WTC11 (cell line): ENCODE measurements around the gene TCEA2. TPM values are rescaled to one million over a fixed set of nuclear protein-coding genes. Genes with fewer than 3 reads are reported as not detected.

Source experiments
- ATAC-seq: fragments of 200-7000 bp; cut with Tn5 transposase; 2 replicates; pipeline ENCODE4 v1.10.0; 2021; ENCODE audit warnings: mild to moderate bottlenecking, moderate library complexity
- CTCF ChIA-PET: fragments of 300-600 bp; sonication (Branson Sonifier 250); formaldehyde crosslinking; loops from one replicate; lab custom pipeline; 2021; ENCODE audit warnings: antibody characterized with exemption; lab: Charles Lee
- POLR2A ChIA-PET: fragments of 350-600 bp; sonication (Branson Sonifier 250); formaldehyde crosslinking; loops from one replicate; lab custom pipeline; 2021; ENCODE audit warnings: antibody characterized with exemption; lab: Charles Lee
- DNase-seq: peaks from one replicate; pipeline ENCODE4 v3.0.0; 2021; ENCODE audit warnings: low spot score
- H3K27ac Mint-ChIP-seq: 2 replicates; pipeline ENCODE4 v1.8.0; 2021; ENCODE audit warnings: mixed read lengths
- H3K27me3 Mint-ChIP-seq: 2 replicates; pipeline ENCODE4 v1.8.0; 2021; ENCODE audit warnings: low read depth, mild to moderate bottlenecking, moderate library complexity, mixed read lengths
- H3K36me3 Mint-ChIP-seq: 2 replicates; pipeline ENCODE4 v1.8.0; 2021; ENCODE audit warnings: mixed read lengths
- H3K4me1 Mint-ChIP-seq: 2 replicates; pipeline ENCODE4 v1.8.0; 2022; ENCODE audit warnings: mixed read lengths
- H3K4me3 Mint-ChIP-seq: 2 replicates; pipeline ENCODE4 v1.8.0; 2021; ENCODE audit warnings: mild to moderate bottlenecking, moderate library complexity, mixed read lengths
- H3K9me3 Mint-ChIP-seq: 2 replicates; pipeline ENCODE4 v1.8.0; 2021; ENCODE audit warnings: mixed read lengths
- CBFB ChIP-seq: sonication (generic); formaldehyde crosslinking; IDR thresholded peaks from 2 replicates; pipeline ENCODE4 v1.8.1; 2022; ENCODE audit warnings: mild to moderate bottlenecking, low read depth, missing genetic modification reagents
- CREB1 ChIP-seq: sonication (generic); formaldehyde crosslinking; IDR thresholded peaks from 2 replicates; pipeline ENCODE4 v1.8.0; 2023; ENCODE audit warnings: mild to moderate bottlenecking, missing genetic modification reagents
- FOXK1 ChIP-seq: sonication (generic); formaldehyde crosslinking; IDR thresholded peaks from 2 replicates; pipeline ENCODE4 v1.8.0; 2022; ENCODE audit warnings: mild to moderate bottlenecking, moderate library complexity, missing genetic modification reagents
- FOXP1 ChIP-seq: sonication (generic); formaldehyde crosslinking; IDR thresholded peaks from 2 replicates; pipeline ENCODE4 v1.8.0; 2022; ENCODE audit warnings: missing genetic modification reagents, mild to moderate bottlenecking, moderate library complexity, borderline replicate concordance
- NFATC4 ChIP-seq: fragments of 250-450 bp; sonication (Bioruptor Pico); IDR thresholded peaks from 2 replicates; pipeline ENCODE4 v1.9.0; 2021; ENCODE audit warnings: mild to moderate bottlenecking
- NR1H2 ChIP-seq: sonication (generic); formaldehyde crosslinking; IDR thresholded peaks from 2 replicates; pipeline ENCODE4 v1.9.0; 2021; ENCODE audit warnings: mild to moderate bottlenecking, moderate library complexity, missing genetic modification reagents
- SOX15 ChIP-seq: fragments of 250-450 bp; sonication (Bioruptor Pico); IDR thresholded peaks from 2 replicates; pipeline ENCODE4 v1.9.0; 2021; ENCODE audit warnings: mild to moderate bottlenecking
- ZNF121 ChIP-seq: sonication (generic); formaldehyde crosslinking; IDR thresholded peaks from 2 replicates; pipeline ENCODE4 v1.8.0; 2023; ENCODE audit warnings: missing genetic modification reagents
- ZNF138 ChIP-seq: sonication (generic); formaldehyde crosslinking; conservative IDR thresholded peaks from 2 replicates; pipeline ENCODE4 v1.8.1; 2022; ENCODE audit warnings: mild to moderate bottlenecking, moderate library complexity, missing genetic modification reagents
- total RNA-seq: library from RNA; stranded (reverse); gene quantifications from 3 replicates; pipeline ENCODE4 v1.2.3, GENCODE V29; 2021
- TF ChIP-seq, protein P1 (sequence below): fragments of 250-450 bp; sonication (Bioruptor Pico); IDR thresholded peaks from 2 replicates; pipeline ENCODE4 v2.1.2; 2022; ENCODE audit warnings: mild to moderate bottlenecking, moderate library complexity
- TF ChIP-seq, protein P2 (sequence below): sonication (generic); formaldehyde crosslinking; IDR thresholded peaks from 2 replicates; pipeline ENCODE4 v1.8.1; 2022; ENCODE audit warnings: missing genetic modification reagents, borderline replicate concordance
- TF ChIP-seq, protein P3 (sequence below): sonication (generic); formaldehyde crosslinking; IDR thresholded peaks from 2 replicates; pipeline ENCODE4 v1.8.0; 2022; ENCODE audit warnings: mild to moderate bottlenecking, missing genetic modification reagents
- TF ChIP-seq, protein P4 (sequence below): sonication (generic); formaldehyde crosslinking; IDR thresholded peaks from 2 replicates; pipeline ENCODE4 v1.8.0; 2022; ENCODE audit warnings: mild to moderate bottlenecking, missing genetic modification reagents
- TF ChIP-seq, protein P5 (sequence below): sonication (generic); formaldehyde crosslinking; IDR thresholded peaks from 2 replicates; pipeline ENCODE4 v1.8.0; 2023; ENCODE audit warnings: mild to moderate bottlenecking, missing genetic modification reagents

TCEA2 gene
- total RNA-seq, 1 experiment from 2014 or later, result 55.8 TPM

DNA sequence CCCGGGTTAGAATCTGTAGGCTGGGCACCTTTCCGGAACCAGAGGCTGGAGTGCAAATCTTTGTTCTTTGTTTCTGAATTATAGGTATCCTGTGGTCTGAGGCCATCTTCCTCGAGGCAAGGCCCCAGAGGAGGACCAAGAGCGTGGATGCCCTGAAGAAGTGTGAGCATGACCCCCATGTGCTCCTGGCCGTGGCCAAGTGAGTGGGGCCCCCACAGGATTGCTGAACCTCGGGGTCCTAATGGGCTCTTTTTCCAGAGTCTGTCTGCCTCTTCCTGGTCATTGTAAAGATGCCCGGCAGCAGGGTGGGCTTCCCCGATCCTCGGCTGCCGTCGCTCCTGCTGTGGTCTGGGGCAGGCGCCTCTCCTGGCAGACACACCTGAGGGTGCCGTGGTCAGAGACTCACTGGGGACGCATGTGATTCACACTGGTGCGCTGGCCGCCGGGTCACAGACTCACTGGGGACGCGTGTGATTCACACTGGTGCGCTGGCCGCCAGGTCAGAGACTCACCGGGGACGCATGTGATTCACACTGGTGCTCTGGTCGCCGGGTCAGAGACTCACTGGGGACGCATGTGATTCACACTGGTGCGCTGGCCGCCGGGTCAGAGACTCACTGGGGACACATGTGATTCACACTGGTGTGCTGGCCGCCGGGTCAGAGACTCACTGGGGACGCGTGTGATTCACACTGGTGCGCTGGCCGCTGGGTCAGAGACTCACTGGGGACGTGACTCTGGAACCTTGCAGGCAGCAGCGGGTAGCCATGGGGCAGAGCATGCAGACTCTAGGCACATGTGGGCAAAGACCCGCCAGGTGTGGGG, 33.5 kb upstream of the TCEA2 start (continued):
- TF ChIP-seq, protein P1, sequence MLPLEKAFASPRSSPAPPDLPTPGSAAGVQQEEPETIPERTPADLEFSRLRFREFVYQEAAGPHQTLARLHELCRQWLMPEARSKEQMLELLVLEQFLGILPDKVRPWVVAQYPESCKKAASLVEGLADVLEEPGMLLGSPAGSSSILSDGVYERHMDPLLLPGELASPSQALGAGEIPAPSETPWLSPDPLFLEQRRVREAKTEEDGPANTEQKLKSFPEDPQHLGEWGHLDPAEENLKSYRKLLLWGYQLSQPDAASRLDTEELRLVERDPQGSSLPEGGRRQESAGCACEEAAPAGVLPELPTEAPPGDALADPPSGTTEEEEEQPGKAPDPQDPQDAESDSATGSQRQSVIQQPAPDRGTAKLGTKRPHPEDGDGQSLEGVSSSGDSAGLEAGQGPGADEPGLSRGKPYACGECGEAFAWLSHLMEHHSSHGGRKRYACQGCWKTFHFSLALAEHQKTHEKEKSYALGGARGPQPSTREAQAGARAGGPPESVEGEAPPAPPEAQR, result no peak
- TF ChIP-seq FOXP1 (CRISPR knock-in tag), result no peak
- TF ChIP-seq NFATC4 (CRISPR knock-in tag), result no peak
- no peak for TF ChIP-seq ZNF121 (CRISPR knock-in tag)
- TF ChIP-seq, protein P2, sequence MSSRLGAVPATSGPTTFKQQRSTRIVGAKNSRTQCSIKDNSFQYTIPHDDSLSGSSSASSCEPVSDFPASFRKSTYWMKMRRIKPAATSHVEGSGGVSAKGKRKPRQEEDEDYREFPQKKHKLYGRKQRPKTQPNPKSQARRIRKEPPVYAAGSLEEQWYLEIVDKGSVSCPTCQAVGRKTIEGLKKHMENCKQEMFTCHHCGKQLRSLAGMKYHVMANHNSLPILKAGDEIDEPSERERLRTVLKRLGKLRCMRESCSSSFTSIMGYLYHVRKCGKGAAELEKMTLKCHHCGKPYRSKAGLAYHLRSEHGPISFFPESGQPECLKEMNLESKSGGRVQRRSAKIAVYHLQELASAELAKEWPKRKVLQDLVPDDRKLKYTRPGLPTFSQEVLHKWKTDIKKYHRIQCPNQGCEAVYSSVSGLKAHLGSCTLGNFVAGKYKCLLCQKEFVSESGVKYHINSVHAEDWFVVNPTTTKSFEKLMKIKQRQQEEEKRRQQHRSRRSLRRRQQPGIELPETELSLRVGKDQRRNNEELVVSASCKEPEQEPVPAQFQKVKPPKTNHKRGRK (CRISPR knock-in tag), result no peak
- TF ChIP-seq CREB1 (CRISPR knock-in tag), result no peak

DNA sequence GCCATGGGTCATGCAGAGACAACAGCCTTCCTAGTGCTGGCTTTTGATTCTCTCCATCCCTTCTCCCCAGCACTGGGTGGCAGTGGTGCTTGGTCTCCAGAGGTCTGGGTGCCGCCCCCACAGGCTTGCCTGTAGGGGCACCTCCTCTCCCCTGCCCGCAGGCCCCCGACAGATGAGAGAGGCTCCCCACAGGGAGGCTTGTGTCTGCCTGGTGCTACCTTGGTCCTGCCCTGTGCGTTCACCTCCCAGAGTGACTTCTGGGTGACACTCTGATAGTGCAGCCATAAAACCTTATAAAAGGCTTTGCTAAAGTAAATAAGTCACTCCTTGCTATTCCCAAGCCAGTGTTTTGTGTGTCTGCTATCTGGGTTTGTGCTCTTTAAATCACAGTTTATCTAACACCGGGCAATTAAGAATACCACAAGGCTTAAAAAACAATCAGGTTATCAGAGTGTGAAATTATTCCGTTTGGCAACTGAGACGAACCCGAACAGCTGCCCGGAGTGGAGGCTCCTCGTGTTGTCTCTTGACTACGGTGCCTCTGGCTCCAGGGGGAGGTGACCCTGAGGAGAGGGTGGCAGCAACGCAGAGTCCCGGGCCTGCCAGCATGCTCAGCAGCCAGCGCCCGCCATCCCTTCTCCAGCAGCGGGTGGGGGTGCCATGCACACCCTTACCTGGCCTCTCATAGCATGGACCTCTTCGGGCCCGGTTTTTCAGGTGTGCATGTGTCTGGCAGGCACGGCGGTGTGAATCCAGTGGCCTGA, 32.4 kb upstream of the TCEA2 start:
- no peaks in the 10 kb centered on the region for H3K27me3 Mint-ChIP-seq
- DNase-seq (no peak), ATAC-seq (no peak)
- TF ChIP-seq, protein P3, sequence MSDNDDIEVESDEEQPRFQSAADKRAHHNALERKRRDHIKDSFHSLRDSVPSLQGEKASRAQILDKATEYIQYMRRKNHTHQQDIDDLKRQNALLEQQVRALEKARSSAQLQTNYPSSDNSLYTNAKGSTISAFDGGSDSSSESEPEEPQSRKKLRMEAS (CRISPR knock-in tag), result no peak
- TF ChIP-seq, protein P4, sequence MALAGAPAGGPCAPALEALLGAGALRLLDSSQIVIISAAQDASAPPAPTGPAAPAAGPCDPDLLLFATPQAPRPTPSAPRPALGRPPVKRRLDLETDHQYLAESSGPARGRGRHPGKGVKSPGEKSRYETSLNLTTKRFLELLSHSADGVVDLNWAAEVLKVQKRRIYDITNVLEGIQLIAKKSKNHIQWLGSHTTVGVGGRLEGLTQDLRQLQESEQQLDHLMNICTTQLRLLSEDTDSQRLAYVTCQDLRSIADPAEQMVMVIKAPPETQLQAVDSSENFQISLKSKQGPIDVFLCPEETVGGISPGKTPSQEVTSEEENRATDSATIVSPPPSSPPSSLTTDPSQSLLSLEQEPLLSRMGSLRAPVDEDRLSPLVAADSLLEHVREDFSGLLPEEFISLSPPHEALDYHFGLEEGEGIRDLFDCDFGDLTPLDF (CRISPR knock-in tag), result no peak
- TF ChIP-seq FOXP1 (CRISPR knock-in tag) (no peak), ZNF138 (no peak), CBFB (CRISPR knock-in tag) (no peak), SOX15 (CRISPR knock-in tag) (no peak), NR1H2 (CRISPR knock-in tag) (no peak), FOXK1 (CRISPR knock-in tag) (no peak)
- TF ChIP-seq, protein P5, sequence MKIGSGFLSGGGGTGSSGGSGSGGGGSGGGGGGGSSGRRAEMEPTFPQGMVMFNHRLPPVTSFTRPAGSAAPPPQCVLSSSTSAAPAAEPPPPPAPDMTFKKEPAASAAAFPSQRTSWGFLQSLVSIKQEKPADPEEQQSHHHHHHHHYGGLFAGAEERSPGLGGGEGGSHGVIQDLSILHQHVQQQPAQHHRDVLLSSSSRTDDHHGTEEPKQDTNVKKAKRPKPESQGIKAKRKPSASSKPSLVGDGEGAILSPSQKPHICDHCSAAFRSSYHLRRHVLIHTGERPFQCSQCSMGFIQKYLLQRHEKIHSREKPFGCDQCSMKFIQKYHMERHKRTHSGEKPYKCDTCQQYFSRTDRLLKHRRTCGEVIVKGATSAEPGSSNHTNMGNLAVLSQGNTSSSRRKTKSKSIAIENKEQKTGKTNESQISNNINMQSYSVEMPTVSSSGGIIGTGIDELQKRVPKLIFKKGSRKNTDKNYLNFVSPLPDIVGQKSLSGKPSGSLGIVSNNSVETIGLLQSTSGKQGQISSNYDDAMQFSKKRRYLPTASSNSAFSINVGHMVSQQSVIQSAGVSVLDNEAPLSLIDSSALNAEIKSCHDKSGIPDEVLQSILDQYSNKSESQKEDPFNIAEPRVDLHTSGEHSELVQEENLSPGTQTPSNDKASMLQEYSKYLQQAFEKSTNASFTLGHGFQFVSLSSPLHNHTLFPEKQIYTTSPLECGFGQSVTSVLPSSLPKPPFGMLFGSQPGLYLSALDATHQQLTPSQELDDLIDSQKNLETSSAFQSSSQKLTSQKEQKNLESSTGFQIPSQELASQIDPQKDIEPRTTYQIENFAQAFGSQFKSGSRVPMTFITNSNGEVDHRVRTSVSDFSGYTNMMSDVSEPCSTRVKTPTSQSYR, result no peak
- H3K27ac Mint-ChIP-seq, result no peak overlapping the region
- H3K4me1 Mint-ChIP-seq, result peaks cover 5% of the 10 kb centered on the region
- POLR2A ChIA-PET, result no interaction called here
- H3K36me3 Mint-ChIP-seq, result peaks cover 44% of the 10 kb centered on the region
- H3K9me3 Mint-ChIP-seq, result no peaks in the 10 kb centered on the region
- CTCF ChIA-PET, result no interaction called here
- no peak overlapping the region for H3K4me3 Mint-ChIP-seq

DNA sequence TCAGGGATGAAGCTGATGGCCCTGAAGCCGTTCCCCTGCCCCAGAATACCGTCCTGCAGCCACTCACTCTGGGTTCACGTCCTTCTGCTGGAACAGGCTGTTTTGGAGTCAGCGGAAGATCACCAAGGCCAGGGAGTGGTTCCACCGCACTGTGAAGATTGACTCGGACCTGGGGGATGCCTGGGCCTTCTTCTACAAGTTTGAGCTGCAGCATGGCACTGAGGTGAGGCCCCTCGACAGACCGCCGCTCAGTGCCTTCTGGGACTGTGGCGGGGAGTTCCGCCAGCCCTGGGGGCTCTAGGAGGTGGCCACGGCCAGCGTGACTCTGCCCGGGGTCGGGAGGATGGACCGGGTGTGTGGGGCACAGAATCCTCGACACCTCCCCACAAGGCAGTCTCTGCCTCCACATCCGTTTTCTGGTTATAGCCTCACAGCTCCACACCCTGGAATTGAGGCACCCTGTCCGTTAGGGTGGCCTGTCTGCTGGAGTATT, 31.1 kb upstream of the TCEA2 start:
- no peak overlapping the region for H3K4me3 Mint-ChIP-seq
- peaks cover 39% of the 10 kb centered on the region for H3K36me3 Mint-ChIP-seq
- H3K27me3 Mint-ChIP-seq, result no peaks in the 10 kb centered on the region
- DNase-seq (no peak), ATAC-seq (no peak)
- H3K4me1 Mint-ChIP-seq, result peaks cover 17% of the 10 kb centered on the region
- CTCF ChIA-PET, result no interaction called here
- no peak for TF ChIP-seq NFATC4 (CRISPR knock-in tag)
- H3K27ac Mint-ChIP-seq, result no peak overlapping the region
- POLR2A ChIA-PET, result no interaction called here
- H3K9me3 Mint-ChIP-seq, result no peaks in the 10 kb centered on the region
